ACC112 (cell line): ENCODE data around the gene WSCD1.

ENCODE experiments used
- H2AFZ ChIP-seq: fragments of 200-600 bp; sonication (generic); one replicate; pipeline ENCODE4 v1.6.0; 2017; ENCODE audit warnings: antibody characterized with exemption, low read length; ENCODE audit not compliant: unreplicated experiment
- H3K27ac ChIP-seq: fragments of 200-600 bp; sonication (generic); 2 replicates; pipeline ENCODE4 v1.5.1; 2014; ENCODE audit warnings: low read depth, mild to moderate bottlenecking, antibody characterized with exemption, low read length, moderate library complexity
- H3K27me3 ChIP-seq: fragments of 200-600 bp; sonication (generic); 2 replicates; pipeline ENCODE4 v1.6.1; 2014; ENCODE audit warnings: mild to moderate bottlenecking, antibody characterized with exemption, low read length, moderate library complexity, mixed read lengths; ENCODE audit not compliant: insufficient read depth
- H3K36me3 ChIP-seq: fragments of 200-600 bp; sonication (generic); 2 replicates; pipeline ENCODE4 v1.6.1; 2016; ENCODE audit warnings: mild to moderate bottlenecking, antibody characterized with exemption, low read length, moderate library complexity, mixed read lengths; ENCODE audit not compliant: insufficient read depth
- H3K4me1 ChIP-seq: fragments of 200-600 bp; sonication (generic); one replicate; pipeline ENCODE4 v1.6.1; 2016; ENCODE audit warnings: low read length, mixed read lengths; ENCODE audit not compliant: insufficient read depth, unreplicated experiment, control insufficient read depth
- H3K4me3 ChIP-seq: fragments of 200-600 bp; sonication (generic); 2 replicates; pipeline ENCODE4 v1.5.1; 2014; ENCODE audit warnings: mild to moderate bottlenecking, low read depth, low read length
- H3K79me2 ChIP-seq: fragments of 200-600 bp; sonication (generic); one replicate; pipeline ENCODE4 v1.6.0; 2016; ENCODE audit warnings: low read length; ENCODE audit not compliant: control insufficient read depth, unreplicated experiment, insufficient read depth

WSCD1 gene

DNA sequence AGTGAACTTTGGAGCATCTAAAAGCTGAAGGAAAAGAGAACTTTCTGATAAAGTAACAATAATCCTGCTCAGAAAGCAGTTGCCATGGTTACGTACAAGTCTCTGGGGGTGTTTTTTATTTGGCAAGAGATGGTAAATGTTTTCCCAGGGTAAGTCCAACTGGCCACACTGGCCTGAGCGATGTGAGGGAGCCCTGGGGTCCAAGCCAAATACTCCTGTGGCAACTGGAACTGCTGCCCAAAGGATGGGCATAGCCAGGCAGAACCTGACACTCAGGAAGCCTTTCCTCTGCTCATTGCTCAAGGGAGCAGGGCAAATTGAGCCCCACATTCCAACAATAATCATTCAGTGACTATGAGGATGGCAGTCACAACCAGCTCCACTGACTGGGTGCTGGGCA lies 26.8 kb upstream of the WSCD1 start:
- no peak overlapping the region for H2AFZ ChIP-seq
- no peaks in the 10 kb centered on the region for H3K36me3 ChIP-seq
- no peak overlapping the region for H3K27ac ChIP-seq
- H3K79me2 ChIP-seq, result no peaks in the 10 kb centered on the region
- H3K4me3 ChIP-seq, result no peak overlapping the region
- H3K27me3 ChIP-seq, result 0 out of 2 replicates have a peak, but pooled peaks cover 3% of the 10 kb centered on the region
- no peaks in the 10 kb centered on the region for H3K4me1 ChIP-seq

DNA sequence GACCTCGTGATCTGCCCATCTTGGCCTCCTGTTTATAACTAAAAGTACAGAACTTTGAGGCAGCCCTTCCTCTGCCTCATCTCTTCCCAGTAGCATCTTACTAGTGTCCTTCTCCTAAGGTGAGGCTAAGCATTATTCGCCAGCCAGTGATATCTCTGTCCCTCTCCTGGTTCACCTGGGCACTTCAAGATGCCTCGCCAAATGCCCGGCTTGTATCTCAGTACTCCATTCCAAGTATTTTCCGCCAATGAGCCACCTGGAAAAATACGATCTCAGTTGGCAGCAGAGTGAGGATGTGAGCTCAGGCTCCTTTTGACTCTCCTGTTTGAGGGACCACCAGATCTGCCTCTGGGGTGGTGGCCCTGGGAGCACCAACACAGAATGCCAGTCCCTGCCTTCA lies 25.9 kb upstream of the WSCD1 start:
- Histone ChIP-seq H3K36me3 (no peaks in the 10 kb centered on the region), H3K4me1 (no peaks in the 10 kb centered on the region), H2AFZ (no peak overlapping the region), H3K79me2 (no peaks in the 10 kb centered on the region), H3K27ac (no peak overlapping the region), H3K4me3 (no peak overlapping the region), H3K27me3 (0 out of 2 replicates have a peak, but pooled peaks cover 5% of the 10 kb centered on the region)

DNA sequence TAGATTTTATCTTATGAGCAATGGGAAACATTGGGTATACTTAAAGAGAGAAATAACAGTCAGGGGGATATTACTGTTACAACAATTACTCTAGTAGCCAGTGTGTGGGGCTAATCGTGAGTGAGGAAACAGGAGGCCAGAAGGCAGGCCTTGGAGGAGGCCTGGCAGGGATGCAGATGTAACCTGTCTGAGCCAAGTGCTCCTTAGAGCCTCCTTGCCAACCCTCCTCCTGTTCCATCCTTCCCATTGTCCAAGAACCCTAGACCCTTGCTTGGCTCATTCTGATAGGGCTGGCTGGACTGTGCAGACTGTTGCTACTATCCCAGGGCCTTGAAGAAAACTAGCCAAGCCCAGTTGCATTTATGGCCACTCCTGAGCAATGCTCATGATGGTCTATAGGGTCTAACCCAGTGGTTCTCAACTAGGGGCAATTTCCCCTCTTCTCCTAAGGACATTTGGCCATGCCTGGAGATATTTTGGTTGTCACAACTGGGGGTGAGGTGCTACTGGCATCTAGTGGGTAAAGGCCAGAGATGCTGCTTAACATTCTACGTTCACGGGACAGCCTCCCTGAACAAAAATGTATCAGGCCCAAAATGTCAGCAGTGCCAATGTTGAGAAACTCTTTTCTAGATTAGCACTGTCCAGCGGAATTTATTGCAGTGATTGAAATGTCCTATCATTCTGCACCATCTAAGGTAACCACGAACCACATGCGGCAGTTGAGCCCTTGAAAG lies 24.4 kb upstream of the WSCD1 start:
- H3K27me3 ChIP-seq, result peaks cover 5% of the 10 kb centered on the region; the same call in 1 of the 2 replicates
- H3K27ac ChIP-seq, result no peak overlapping the region
- no peaks in the 10 kb centered on the region for H3K79me2 ChIP-seq
- no peaks in the 10 kb centered on the region for H3K4me1 ChIP-seq
- H2AFZ ChIP-seq, result no peak overlapping the region
- H3K4me3 ChIP-seq, result no peak overlapping the region
- no peaks in the 10 kb centered on the region for H3K36me3 ChIP-seq

DNA sequence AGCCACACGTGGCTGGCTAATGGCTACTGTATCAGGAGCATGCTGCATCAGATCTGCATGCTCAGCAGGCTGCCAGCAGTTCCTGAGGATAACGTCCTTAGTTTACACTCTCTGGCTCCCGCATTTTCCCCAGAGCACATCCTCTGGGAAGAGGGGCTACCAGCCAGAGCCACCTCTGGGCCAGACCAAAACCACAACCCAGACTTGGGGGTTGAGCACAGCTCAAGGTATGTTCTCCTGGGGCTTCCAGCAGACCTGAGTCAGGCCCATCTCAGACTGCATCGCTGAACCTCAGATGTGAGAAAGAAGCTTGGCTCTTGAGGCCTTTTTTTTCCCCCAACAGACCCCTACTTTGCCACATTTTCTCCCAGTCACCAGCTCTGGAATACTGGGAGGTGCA lies 23.7 kb upstream of the WSCD1 start:
- Histone ChIP-seq H3K79me2 (no peaks in the 10 kb centered on the region), H2AFZ (no peak overlapping the region), H3K4me1 (no peaks in the 10 kb centered on the region), H3K27ac (no peak overlapping the region), H3K27me3 (peaks cover 5% of the 10 kb centered on the region; the same call in 1 of the 2 replicates), H3K36me3 (no peaks in the 10 kb centered on the region), H3K4me3 (no peak overlapping the region)

DNA sequence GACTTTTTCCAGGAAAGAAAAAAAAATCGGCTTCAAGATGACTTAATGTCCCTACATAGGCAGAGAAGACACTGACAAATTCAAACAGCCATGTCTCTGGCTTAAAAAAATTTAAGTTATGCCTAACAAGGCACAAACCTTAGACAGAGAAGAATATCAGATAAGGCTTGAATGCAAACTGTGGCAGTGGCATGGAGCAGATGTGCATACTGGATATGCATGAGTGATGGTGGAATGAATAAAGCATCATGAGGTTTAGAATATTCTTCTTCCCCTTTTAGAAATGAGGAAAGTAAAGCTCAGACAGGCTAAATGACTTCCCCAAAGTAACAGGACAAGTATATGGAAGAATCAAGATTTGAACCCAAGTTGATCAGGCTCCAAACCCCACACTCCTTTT lies 23.2 kb upstream of the WSCD1 start:
- Histone ChIP-seq H2AFZ (no peak overlapping the region), H3K4me3 (no peak overlapping the region), H3K27ac (no peak overlapping the region), H3K4me1 (no peaks in the 10 kb centered on the region), H3K79me2 (no peaks in the 10 kb centered on the region), H3K36me3 (no peaks in the 10 kb centered on the region), H3K27me3 (peaks cover 9% of the 10 kb centered on the region; the same call in 1 of the 2 replicates)

DNA sequence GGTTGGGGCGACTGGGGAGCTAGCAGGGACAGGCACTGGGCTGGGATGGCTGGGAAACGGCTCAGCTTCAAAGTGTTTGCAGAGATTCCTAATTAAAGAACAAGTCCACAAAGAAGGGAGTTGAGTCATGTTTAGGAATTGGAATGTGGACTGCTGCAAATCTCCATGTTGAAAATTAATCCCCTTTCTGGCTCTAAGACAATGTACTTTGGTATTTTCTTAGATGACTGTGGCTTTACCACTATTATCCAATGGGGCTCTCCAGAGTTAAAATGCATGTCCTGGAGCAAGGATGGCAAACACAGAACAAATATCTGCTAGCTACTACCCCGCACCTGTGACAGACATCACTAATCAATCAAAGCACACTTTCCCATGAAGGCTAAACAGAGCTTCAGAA lies 22.2 kb upstream of the WSCD1 start:
- no peaks in the 10 kb centered on the region for H3K4me1 ChIP-seq
- H2AFZ ChIP-seq, result no peak overlapping the region
- H3K4me3 ChIP-seq, result no peak overlapping the region
- peaks cover 15% of the 10 kb centered on the region for H3K27me3 ChIP-seq
- no peak overlapping the region for H3K27ac ChIP-seq
- no peaks in the 10 kb centered on the region for H3K36me3 ChIP-seq
- no peaks in the 10 kb centered on the region for H3K79me2 ChIP-seq

DNA sequence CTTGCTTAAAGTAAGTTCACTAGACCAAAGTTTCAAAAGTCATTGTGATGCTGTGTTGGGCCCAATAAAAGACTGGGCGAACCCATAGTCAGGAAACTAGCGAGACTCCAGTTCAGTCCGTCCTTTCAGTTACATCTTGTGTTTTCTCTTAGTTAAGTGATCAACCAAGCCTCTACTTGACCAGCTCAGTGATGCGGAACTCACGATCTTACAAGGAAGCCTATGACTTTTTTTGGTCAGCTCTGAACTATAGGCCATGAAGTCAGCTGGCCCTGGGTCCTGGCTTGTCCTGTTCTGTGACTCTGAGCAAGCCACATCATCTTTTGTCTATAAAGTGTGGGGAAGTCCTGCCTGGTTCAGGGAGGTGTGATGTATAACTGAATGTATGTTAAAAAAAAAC lies 21.7 kb upstream of the WSCD1 start:
- Histone ChIP-seq H3K27ac (no peak overlapping the region), H3K27me3 (peaks cover 20% of the 10 kb centered on the region), H2AFZ (no peak overlapping the region), H3K4me3 (no peak overlapping the region), H3K36me3 (no peaks in the 10 kb centered on the region), H3K79me2 (no peaks in the 10 kb centered on the region), H3K4me1 (no peaks in the 10 kb centered on the region)

DNA sequence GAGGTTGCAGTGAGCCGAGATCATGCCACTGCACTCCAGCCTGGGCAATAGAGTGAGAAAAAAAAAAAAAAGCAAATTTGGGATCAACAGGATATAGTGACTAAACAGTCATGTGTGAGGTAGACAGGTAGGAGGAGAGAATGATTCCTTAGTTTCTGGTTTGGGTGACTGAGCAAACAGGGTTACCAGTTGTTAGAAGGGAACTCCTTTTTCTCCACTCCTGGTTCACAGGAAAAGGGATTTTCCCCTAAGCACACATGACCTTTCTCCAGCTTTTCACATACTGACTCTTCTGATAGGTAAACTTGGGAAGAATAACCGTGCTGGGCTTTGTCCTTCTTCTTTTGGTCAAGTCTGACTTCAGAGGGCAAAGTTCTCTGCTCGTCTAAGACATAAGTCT lies 17.3 kb upstream of the WSCD1 start:
- no peak overlapping the region for H3K27ac ChIP-seq
- no peak overlapping the region for H3K4me3 ChIP-seq
- H2AFZ ChIP-seq, result no peak overlapping the region
- H3K27me3 ChIP-seq, result peaks cover 46% of the 10 kb centered on the region
- no peaks in the 10 kb centered on the region for H3K4me1 ChIP-seq
- H3K79me2 ChIP-seq, result no peaks in the 10 kb centered on the region
- H3K36me3 ChIP-seq, result no peaks in the 10 kb centered on the region

DNA sequence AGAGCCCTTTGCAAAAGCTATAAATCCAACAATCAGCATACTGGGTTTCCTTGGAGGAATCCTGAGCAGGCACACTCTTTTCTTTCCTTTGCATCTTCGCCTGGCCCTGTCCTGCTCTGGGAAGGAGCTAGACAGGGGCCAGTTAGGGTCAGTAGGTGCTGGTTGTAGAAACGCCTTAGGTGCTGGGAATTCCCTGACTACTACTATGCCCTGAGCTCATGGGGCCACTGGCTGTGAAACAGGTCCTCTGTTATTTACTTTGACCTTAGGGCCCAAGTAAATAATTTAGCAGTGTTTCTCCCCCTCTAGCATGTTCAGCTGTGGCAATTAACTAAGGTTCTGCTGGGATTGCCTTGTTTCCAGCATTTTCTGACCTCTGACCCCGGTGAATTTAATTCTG lies 15.8 kb upstream of the WSCD1 start:
- Histone ChIP-seq H3K4me1 (no peaks in the 10 kb centered on the region), H3K27me3 (peaks cover 52% of the 10 kb centered on the region), H2AFZ (no peak overlapping the region), H3K4me3 (no peak overlapping the region), H3K36me3 (no peaks in the 10 kb centered on the region), H3K27ac (no peak overlapping the region), H3K79me2 (no peaks in the 10 kb centered on the region)

DNA sequence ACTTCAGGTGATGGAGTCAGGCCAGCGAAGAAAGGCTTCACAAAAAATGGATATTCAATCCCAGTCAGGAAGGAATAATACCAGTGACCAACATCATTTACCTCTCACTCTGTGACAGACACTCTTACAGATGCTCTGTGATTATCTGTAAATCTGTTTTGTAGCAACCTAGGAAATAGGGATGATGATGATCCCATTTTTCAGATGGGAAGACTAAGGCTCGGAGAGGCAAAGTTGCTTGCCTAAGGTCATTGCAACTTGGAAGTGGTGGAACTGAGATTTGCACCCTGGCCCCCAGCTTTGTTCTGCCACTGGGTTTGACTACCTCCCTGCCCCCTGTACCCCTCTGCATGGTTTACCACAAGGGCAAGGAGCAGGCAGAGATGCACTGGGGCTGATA lies 14.1 kb upstream of the WSCD1 start:
- no peaks in the 10 kb centered on the region for H3K36me3 ChIP-seq
- peaks cover 61% of the 10 kb centered on the region for H3K27me3 ChIP-seq
- H2AFZ ChIP-seq, result no peak overlapping the region
- no peaks in the 10 kb centered on the region for H3K79me2 ChIP-seq
- H3K27ac ChIP-seq, result no peak overlapping the region
- H3K4me1 ChIP-seq, result no peaks in the 10 kb centered on the region
- no peak overlapping the region for H3K4me3 ChIP-seq

DNA sequence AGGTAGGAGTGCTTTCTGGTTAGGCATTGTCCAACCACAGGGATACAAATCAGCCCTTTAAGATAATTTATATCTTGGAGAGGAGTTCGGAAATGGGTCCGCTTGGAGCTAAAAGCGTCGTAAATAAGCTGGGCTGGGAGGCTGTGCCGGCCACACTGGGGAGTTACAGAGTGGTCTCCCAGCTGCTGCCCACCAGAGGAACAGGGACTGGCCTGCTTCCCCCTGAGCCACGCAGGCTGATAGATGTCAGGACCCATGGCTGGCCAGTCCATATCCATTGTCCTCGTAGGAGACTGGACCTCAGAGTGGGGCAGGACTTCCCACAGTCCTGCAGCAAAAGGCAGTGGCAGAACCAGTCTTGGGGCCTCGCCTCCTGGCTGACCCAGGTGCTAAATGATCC lies 12.6 kb upstream of the WSCD1 start:
- no peaks in the 10 kb centered on the region for H3K36me3 ChIP-seq
- H3K4me1 ChIP-seq, result peaks cover 4% of the 10 kb centered on the region
- H3K27ac ChIP-seq, result no peak overlapping the region
- no peak overlapping the region for H3K4me3 ChIP-seq
- H3K79me2 ChIP-seq, result no peaks in the 10 kb centered on the region
- peaks cover 52% of the 10 kb centered on the region for H3K27me3 ChIP-seq
- no peak overlapping the region for H2AFZ ChIP-seq
